ENCODE data around the gene RPRM. TPM values are rescaled to one million over a fixed set of nuclear protein-coding genes. Genes with fewer than 3 reads are reported as not detected.
A peak's percentile ranks its signal among the peaks of the same experiment; 100 is the strongest.
"Not testable (repeated sequence)": the region's sequence is repeated elsewhere in the genome, so short reads cannot be mapped to it uniquely, and the experiment has no call there.

RPRM gene
- total RNA-seq, 4 donors from 2014 or later = 3.3 to 12.1 (median 7.2) TPM

DNA sequence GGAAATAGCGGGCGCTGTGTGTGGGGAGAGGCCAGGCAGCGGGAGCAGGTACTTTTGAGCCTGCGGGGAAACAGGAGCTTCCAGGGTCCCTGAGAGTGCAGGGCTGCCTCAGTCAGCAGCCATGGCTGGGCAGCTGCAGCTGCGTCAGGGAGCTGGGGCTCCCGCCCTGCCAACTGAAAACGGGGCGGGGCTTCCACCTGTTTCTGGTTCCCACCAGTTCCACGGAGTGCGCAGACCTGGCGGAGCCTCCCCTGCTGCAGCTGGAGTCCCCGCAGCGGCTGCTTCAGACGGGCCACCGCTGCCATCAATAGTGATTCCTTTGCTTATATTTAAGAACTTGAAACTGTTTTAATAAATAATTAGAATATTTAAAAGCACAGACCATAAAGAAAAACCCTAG, 30.6 kb upstream of the RPRM start:
- no peak for DNase-seq (ENCODE audit: extremely low spot score)
- 92% methylated on average over 15 of the region's 15 CpGs for WGBS
- intact Hi-C loops (cut with DNase I) = no loop called here
- Histone ChIP-seq H3K27me3 (peaks cover 0 to 3% (median 0%) of the 10 kb centered on the region in 4 donors), H3K4me1 (no peaks in the 10 kb centered on the region), H3K36me3 (no peaks in the 10 kb centered on the region), H3K4me3 (no peak overlapping the region), H3K9me3 (peaks cover 0 to 13% (median 4%) of the 10 kb centered on the region in 4 donors), H3K27ac (replicated peaks in 1 of 4) (no peak overlapping the region)
- TF ChIP-seq POLR2AphosphoS5 (IDR thresholded peaks at IDR 0.05) = no peak
- TF ChIP-seq EP300 (IDR thresholded peaks at IDR 0.05) = no peak
- TF ChIP-seq, protein P1, sequence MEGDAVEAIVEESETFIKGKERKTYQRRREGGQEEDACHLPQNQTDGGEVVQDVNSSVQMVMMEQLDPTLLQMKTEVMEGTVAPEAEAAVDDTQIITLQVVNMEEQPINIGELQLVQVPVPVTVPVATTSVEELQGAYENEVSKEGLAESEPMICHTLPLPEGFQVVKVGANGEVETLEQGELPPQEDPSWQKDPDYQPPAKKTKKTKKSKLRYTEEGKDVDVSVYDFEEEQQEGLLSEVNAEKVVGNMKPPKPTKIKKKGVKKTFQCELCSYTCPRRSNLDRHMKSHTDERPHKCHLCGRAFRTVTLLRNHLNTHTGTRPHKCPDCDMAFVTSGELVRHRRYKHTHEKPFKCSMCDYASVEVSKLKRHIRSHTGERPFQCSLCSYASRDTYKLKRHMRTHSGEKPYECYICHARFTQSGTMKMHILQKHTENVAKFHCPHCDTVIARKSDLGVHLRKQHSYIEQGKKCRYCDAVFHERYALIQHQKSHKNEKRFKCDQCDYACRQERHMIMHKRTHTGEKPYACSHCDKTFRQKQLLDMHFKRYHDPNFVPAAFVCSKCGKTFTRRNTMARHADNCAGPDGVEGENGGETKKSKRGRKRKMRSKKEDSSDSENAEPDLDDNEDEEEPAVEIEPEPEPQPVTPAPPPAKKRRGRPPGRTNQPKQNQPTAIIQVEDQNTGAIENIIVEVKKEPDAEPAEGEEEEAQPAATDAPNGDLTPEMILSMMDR (IDR thresholded peaks at IDR 0.05) = no peak
- TF ChIP-seq POLR2A (IDR thresholded peaks at IDR 0.05; ENCODE audit: low read depth) = no peak

- H3K27ac ChIP-seq (replicated peaks in 1 of 4); intact Hi-C loops (cut with DNase I); DNase-seq (ENCODE audit: extremely low spot score); H3K4me1 ChIP-seq; H3K36me3 ChIP-seq; H3K27me3 ChIP-seq; H3K4me3 ChIP-seq: not testable (repeated sequence)
- peaks cover 0 to 13% (median 4%) of the 10 kb centered on the region in 4 donors for H3K9me3 ChIP-seq
Observed at GRCh38 chr2:153506499-153506898, 27.9 kb upstream of the RPRM start.

DNA sequence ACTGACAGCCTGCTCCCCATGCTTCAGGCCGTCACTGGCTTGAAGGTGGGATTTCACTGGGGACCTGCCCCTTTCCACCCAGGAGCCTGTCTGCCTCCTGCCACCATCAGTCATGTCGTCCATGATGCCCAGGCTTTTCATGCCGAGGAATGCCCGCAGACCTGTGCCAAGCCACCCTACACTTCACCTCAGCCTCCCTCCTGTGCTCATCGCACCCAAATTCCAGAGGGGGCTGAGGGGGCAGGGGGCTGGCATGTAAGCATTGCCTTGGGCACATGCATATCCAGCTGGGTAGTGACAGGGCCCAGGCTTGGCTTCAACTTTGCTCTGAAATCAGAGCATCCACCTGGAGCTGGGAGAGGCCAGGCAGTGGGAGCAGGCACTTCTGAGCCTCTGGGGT, 20.9 kb upstream of the RPRM start:
- peaks cover 0 to 7% (median 0%) of the 10 kb centered on the region in 4 donors for H3K27me3 ChIP-seq
- H3K27ac ChIP-seq (replicated peaks in 1 of 4) = no peak overlapping the region
- 97% methylated on average over 4 of the region's 5 CpGs for WGBS
- no peaks in the 10 kb centered on the region for H3K9me3 ChIP-seq
- H3K36me3 ChIP-seq = no peaks in the 10 kb centered on the region
- DNase-seq (ENCODE audit: extremely low spot score) = peak; percentile 80
- no peak for TF ChIP-seq POLR2AphosphoS5 (IDR thresholded peaks at IDR 0.05)
- TF ChIP-seq, protein P1 (IDR thresholded peaks at IDR 0.05) = no peak
- no peak for TF ChIP-seq EP300 (IDR thresholded peaks at IDR 0.05)
- no peak for TF ChIP-seq POLR2A (IDR thresholded peaks at IDR 0.05; ENCODE audit: low read depth)
- intact Hi-C loops (cut with DNase I) = no loop called here
- no peak overlapping the region for H3K4me3 ChIP-seq
- H3K4me1 ChIP-seq = peaks cover 0 to 8% (median 0%) of the 10 kb centered on the region in 4 donors

- H3K9me3 ChIP-seq = no peaks in the 10 kb centered on the region
- peaks cover 0 to 7% (median 0%) of the 10 kb centered on the region in 4 donors for H3K27me3 ChIP-seq
- H3K27ac ChIP-seq (replicated peaks in 1 of 4) = no peak overlapping the region
- 81% methylated on average over 14 of the region's 14 CpGs for WGBS
- H3K36me3 ChIP-seq = no peaks in the 10 kb centered on the region
- H3K4me1 ChIP-seq = peaks cover 0 to 8% (median 0%) of the 10 kb centered on the region in 4 donors
- no peak for DNase-seq (ENCODE audit: extremely low spot score)
- no peak overlapping the region for H3K4me3 ChIP-seq
- intact Hi-C loops (cut with DNase I) = no loop called here
- TF ChIP-seq EP300 (IDR thresholded peaks at IDR 0.05) (no peak), POLR2A (IDR thresholded peaks at IDR 0.05; ENCODE audit: low read depth) (no peak)
- TF ChIP-seq, protein P1 (IDR thresholded peaks at IDR 0.05) = no peak
Observed at GRCh38 chr2:153497938-153498629, 19.5 kb upstream of the RPRM start.

GRCh38 chr2:153495725-153496124, 17.2 kb upstream of the RPRM start:
- intact Hi-C loops (cut with DNase I) = no loop called here
- 13% methylated on average over 1 of the region's 1 CpG for WGBS
- no peaks in the 10 kb centered on the region for H3K9me3 ChIP-seq
- no peak for DNase-seq (ENCODE audit: extremely low spot score)
- no peak for TF ChIP-seq EP300 (IDR thresholded peaks at IDR 0.05)
- TF ChIP-seq POLR2AphosphoS5 (IDR thresholded peaks at IDR 0.05) = no peak
- no peak for TF ChIP-seq POLR2A (IDR thresholded peaks at IDR 0.05; ENCODE audit: low read depth)
- TF ChIP-seq, protein P1 (IDR thresholded peaks at IDR 0.05) = no peak
- peaks cover 0 to 8% (median 0%) of the 10 kb centered on the region in 4 donors for H3K4me1 ChIP-seq
- peaks cover 0 to 7% (median 0%) of the 10 kb centered on the region in 4 donors for H3K27me3 ChIP-seq
- no peaks in the 10 kb centered on the region for H3K36me3 ChIP-seq
- H3K4me3 ChIP-seq = no peak overlapping the region
- H3K27ac ChIP-seq (replicated peaks in 1 of 4) = no peak overlapping the region

Measured in esophagus muscularis mucosa (tissue), 4 donors.